Activated naive CD4-positive, alpha-beta T cell treated with Interleukin-2 at 50 U/mL for 16 hours (primary cell): ENCODE results near the gene DNAJA1.
A peak's percentile ranks its signal among the peaks of the same experiment; 100 is the strongest.

Experiments
- DNase-seq: peaks from one replicate; pipeline ENCODE4 v3.0.0-alpha.2; 2020

The DNAJA1 gene

DNA sequence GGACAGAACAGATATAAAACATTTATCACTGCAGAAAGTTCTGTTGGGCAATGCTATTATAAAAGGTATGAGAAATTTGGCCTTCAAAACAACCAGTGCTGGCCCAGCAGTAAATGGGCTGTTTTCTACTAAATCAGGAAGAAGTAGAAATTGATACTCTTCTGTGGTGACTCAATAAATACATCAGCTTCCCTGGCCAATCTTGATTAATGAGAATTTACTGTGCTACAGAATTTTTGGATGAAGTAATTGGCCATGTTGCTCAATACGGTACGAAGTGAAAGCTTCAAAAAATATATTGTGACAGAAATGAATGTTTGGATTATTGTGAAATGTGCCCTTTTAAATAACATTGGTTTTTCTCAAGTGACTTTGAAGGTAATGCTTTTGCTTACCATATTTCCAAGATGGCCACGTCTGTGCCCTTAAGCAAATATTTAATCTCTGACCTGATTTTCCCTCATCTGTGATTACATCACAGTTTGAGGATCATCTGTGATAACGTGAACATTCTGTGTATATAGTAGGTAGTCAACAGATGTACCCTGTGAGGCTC is 4.2 kb downstream of the DNAJA1 start:
- DNase-seq: no peak

GRCh38 chr9:33030285-33030684 is 5.2 kb downstream of the DNAJA1 start:
- no peak for DNase-seq

- DNase-seq: no peak
Measured at GRCh38 chr9:33032292-33032691, 7.2 kb downstream of the DNAJA1 start.

GRCh38 chr9:33032865-33033264 is 7.8 kb downstream of the DNAJA1 start:
- no peak for DNase-seq

GRCh38 chr9:33040792-33041431 is 15.8 kb downstream of the DNAJA1 start:
- no peak for DNase-seq

DNA sequence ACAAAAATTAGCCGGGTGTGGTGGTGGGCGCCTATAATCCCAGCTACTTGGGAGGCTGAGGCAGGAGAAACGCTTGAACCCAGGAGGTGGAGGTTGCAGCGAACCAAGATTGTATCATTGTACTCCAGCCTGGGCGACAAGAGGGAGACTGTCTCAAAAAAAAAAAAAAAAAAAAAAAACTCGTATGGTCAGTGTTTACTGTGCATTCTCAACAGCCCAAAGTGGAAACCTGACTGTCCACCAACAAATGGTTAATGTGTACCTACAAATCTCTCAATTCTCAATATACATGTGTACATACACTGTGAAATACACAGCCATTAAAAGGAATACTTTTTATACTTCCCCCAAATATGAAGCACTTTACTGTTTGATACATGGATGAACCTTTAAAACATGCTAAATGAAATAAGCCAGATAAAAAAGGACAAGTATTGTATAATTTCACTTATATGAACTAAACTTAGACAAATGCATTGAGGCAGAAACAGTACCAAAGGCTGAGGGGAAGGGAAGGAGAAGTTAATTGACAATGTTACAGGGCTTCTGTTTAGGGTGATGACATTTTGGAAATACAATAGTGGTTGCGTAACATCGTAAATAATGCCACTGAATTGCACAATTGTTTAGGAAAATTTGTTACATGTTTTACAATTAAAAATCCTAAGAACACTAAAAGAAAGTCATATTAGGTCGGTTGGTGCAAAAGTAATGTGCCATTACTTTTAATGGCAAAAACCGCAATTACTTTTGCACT is 16.5 kb downstream of the DNAJA1 start:
- no peak for DNase-seq

GRCh38 chr9:33042473-33042872 is 17.4 kb downstream of the DNAJA1 start:
- DNase-seq: no peak

- no peak for DNase-seq
Measured at GRCh38 chr9:33043671-33044070, 18.6 kb downstream of the DNAJA1 start.

GRCh38 chr9:33044162-33044673 is 19.1 kb downstream of the DNAJA1 start:
- peak; percentile 54 for DNase-seq

DNA sequence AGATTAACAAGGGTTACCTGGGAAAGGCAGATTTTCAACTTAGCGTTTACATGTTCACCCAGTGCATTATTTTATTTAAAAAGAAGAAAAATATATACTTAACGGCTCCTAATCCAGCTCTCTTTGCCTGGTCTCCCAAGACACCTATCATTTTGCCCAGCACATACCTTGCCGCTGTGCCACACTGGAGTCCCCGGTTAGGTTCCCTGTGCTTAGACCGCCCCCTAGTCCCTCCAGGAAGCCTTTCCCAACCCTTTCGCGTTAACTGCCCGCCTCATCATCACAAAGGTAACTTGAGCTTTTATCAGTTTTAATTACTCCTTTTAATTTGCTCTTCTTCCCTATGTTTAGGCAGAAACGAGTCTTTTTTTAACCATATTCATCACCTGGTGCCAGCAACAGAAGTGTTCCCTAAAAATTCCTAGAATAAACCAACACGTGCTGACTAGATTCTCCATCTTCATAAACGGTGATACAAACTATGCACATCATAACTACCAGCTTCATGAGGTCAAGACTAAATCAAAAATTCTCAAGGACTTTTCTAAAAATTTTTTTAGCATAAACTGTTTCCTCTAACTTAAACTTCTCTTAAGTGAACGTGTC is 19.7 kb downstream of the DNAJA1 start:
- DNase-seq: no peak

- no peak for DNase-seq
Measured at GRCh38 chr9:33046061-33046460, 21.0 kb downstream of the DNAJA1 start.

DNA sequence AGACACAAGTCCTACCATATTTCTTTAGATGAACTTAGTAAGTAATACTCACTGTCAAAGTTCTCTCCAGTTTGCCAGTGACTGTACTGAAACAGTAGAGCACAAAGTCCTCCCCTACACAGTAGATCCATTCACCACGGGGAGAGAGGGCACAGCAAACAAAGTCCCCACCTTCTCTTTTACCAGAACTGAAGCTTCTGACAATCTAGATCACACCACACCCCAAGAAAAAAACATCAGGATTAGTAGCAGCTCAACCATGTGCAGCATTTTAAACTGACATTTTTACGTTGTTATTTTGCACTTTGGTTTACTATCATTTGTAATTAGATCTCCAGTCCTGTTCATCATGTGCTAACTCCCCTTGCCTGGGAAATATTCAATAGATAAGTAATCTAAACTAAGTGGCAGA is 23.0 kb downstream of the DNAJA1 start:
- DNase-seq: no peak

- DNase-seq: no peak
Measured at GRCh38 chr9:33049680-33050361, 24.7 kb downstream of the DNAJA1 start.

DNA sequence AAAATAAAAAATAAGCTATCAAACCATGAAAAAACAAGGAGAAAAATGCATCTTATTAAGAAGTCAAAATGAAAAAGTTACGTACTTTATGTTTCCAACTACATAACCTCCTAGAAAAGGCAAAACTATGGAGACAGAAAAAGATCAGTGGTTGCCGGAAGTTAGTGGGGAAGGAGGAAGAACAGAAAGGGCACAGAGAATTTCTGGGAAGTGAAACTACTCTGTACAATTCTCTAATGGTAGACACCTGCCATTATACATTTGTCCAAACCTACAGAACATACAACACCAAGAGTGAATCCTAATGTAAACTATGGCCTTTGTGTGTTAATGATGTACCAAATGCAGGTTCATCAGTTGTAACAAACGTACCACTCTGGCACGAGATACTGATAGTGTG is 26.1 kb downstream of the DNAJA1 start:
- DNase-seq: no peak

DNA sequence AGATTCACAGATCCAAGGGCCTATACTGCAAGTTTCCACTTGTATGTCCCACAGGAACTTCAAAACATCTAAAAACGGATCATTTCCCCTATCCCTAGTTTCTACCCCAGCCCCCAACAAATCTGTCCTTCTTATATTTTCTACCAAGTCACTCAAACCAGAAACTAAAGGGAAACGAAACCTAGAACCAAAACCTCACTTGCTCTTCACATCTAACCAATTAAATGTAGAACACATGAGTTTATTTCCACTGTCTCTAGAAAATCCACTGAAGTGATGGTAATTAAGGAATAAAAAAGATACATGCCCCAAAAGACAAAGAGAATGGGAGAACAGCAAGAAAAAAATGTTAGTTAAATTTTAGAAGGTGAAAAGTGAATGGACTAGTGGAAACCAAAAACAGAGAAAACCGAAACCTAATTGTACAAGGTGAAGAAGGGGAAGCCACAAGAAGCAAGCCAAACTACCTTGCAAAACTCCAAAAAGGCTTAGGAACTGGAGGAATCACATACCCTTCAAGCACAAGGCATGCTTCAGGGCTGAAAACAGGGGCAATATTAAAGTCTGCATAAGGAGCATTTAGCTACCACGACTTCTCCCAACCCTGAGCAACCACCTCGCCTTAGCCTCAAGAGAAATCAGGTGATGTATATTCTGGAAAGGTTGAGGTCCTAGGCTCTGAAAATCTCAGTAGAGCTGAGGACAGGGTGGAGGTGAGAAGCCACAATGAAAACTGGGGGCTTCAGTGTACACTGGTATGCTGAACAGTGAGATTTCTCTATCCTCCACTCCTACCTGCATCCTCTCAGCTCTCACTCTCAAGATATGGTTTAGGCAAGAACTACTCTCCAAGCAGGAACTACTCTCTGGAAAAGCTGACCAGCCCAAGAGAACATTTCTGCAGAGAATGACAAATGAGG is 40.3 kb downstream of the DNAJA1 start:
- DNase-seq: no peak

- no peak for DNase-seq
Measured at GRCh38 chr9:33068991-33069390, 43.9 kb downstream of the DNAJA1 start.

- peak; percentile 95 for DNase-seq
Measured at GRCh38 chr9:33076046-33077004, 51.3 kb downstream of the DNAJA1 start, which contains the start of gene SMU1. SMU1 (minus strand) TSS chr9:33076674; CDS start chr9:33076608, 66 bp downstream.

DNA sequence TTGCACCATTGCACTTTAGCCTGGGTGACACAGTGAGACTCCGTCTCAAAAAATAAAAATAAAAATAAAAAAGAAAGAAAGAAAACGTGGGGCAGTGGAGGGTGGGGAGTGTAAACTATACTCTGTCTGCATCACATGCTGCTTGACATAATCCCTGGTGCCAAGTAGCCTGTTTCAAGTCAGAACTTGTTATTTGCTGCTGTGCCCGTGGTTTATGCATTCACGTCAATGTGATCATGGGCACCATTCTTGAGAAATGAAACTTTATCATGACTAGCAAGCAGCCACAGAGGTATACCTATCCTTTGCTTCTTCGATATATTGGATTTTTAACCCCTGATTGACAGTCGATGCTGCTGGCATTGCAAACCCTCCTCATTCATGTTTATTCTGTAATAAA is 55.5 kb downstream of the DNAJA1 start:
- no peak for DNase-seq

- peak; percentile 59 for DNase-seq
Measured at GRCh38 chr9:33081128-33081851, 56.2 kb downstream of the DNAJA1 start.

- DNase-seq: no peak
Measured at GRCh38 chr9:33082128-33082527, 57.1 kb downstream of the DNAJA1 start.
